ENCODE results near the gene WWOX. TPM values are rescaled to one million over a fixed set of nuclear protein-coding genes. Genes with fewer than 3 reads are reported as not detected.

WWOX gene
- total and polyA plus RNA-seq, 2 of the 8 experiments (the other 6 are each of a cell fraction or from before 2014, with no cell fraction given), result 5.4 to 16.7 TPM

- no peak for TF ChIP-seq CHD7 (IDR thresholded peaks at IDR 0.05; ENCODE audit: insufficient replicate concordance, low read length)
- no peak for TF ChIP-seq ATF3 (IDR thresholded peaks at IDR 0.05; ENCODE audit: insufficient read depth, low read depth, low read length)
- TF ChIP-seq CBX5 (IDR thresholded peaks at IDR 0.05; ENCODE audit: low read depth, low read length), result no peak
- no peak for TF ChIP-seq TCF12 (IDR thresholded peaks at IDR 0.05; ENCODE audit: low read depth, low read length)
- no peak for TF ChIP-seq EGR1 (IDR thresholded peaks at IDR 0.05; ENCODE audit: borderline replicate concordance, low read depth, low read length)
- no peak for TF ChIP-seq KDM1A (IDR thresholded peaks at IDR 0.05; ENCODE audit: borderline replicate concordance, low read length)
- TF ChIP-seq BCL11A (IDR thresholded peaks at IDR 0.05; ENCODE audit: low read depth in 2 of 2, low read length in 2 of 2), result no peak
Observed at GRCh38 chr16:78348068-78348467, 248.6 kb downstream of the WWOX start (continued).

Measured in H1 (cell line).